GM18519 (cell line): ENCODE results near the gene VPS36.
"Not testable (repeated sequence)": the region's sequence is repeated elsewhere in the genome, so short reads cannot be mapped to it uniquely, and the experiment has no call there.

Experiments
- ATAC-seq: cut with Tn5 transposase; IDR thresholded peaks from one replicate; pipeline ENCODE4 v1.9.1; 2021; ENCODE audit warnings: mild to moderate bottlenecking, moderate library complexity; ENCODE audit not compliant: unreplicated experiment, low FRiP score

VPS36 gene

DNA sequence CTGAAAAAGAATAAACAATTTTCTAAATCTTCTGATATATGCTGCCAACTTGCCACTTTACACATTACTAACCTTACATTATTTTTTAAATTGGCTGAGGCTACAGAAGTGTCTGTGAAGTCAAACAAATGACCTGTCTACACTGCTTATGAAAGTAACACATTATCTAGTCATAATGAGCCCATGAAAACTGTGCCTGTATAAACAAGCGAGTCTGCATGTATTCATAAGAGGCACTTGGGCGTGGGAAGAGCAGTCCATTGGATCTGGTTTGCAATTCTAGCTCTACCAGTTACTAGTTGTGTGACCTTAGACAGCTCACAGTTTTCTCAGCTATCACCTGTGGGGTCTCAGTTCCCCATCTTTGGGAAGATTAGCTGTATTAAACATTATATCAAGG, 3.1 kb downstream of the VPS36 start:
- no peak for ATAC-seq

GRCh38 chr13:52446265-52446664, 4.2 kb downstream of the VPS36 start:
- ATAC-seq = no peak

- no peak for ATAC-seq
Measured at GRCh38 chr13:52432456-52432855, 18.0 kb downstream of the VPS36 start.

- no peak for ATAC-seq
Measured at GRCh38 chr13:52428295-52428694, 22.1 kb downstream of the VPS36 start.

DNA sequence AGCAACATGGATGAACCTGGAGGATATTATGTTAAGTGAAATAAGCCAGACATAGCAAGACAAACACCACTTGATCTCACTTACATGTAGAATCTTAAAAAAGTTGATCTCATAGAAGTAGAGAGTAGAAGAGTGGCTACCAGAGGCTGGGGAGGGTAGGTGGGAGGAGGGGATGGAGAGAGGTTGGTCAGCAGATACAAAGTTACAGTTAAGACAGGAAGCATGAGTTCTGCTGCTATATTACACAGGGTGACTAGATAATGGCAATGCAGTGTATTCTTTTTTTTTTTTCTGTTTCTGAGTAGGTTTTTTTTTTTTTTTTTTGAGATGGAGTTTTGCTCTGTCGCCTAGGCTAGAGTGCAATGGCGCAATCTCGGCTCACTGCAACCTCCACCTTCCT, 29.2 kb downstream of the VPS36 start:
- ATAC-seq = no peak

DNA sequence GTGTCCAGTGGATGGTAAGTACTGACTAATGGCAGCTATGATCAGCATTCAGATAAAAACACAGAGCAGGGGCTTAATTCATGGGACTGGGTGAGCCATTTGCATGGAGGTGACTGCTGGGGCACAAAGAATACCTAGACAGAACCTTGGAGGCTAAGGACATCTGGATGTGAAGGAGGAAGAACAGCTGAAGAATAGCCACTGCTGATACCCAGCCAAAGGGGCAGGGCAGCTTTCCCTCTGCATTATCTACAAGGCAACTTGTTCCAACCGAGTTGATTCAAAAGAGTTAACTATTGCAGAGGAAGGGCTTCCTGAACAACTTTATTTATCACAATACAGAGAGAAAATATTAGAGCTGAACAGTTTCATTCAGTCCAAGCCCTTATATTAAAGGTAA, 31.4 kb downstream of the VPS36 start:
- ATAC-seq = no peak

GRCh38 chr13:52414963-52415362, 35.5 kb downstream of the VPS36 start:
- ATAC-seq = no peak

DNA sequence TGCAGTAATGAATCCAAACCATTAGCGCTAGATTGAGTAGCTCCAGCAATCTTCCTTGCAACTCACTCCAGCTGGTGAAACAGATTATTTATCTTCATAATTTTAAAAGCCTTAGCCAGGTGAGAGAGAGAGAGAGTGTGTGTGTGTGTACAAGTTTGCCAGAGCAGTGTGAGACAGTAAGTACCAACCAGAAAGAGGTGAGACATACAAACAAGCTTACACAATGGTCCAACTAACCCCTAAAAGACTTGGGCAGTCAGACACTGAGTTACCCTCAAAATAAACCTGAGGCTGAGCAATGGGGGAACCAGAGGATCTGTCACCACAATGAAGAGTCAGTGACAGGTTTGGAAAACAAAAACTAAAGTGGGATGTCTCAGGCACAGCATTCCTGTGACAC, 36.4 kb downstream of the VPS36 start:
- no peak for ATAC-seq

GRCh38 chr13:52412128-52412527, 38.3 kb downstream of the VPS36 start:
- ATAC-seq = no peak

GRCh38 chr13:52411629-52412028, 38.8 kb downstream of the VPS36 start:
- ATAC-seq = no peak

DNA sequence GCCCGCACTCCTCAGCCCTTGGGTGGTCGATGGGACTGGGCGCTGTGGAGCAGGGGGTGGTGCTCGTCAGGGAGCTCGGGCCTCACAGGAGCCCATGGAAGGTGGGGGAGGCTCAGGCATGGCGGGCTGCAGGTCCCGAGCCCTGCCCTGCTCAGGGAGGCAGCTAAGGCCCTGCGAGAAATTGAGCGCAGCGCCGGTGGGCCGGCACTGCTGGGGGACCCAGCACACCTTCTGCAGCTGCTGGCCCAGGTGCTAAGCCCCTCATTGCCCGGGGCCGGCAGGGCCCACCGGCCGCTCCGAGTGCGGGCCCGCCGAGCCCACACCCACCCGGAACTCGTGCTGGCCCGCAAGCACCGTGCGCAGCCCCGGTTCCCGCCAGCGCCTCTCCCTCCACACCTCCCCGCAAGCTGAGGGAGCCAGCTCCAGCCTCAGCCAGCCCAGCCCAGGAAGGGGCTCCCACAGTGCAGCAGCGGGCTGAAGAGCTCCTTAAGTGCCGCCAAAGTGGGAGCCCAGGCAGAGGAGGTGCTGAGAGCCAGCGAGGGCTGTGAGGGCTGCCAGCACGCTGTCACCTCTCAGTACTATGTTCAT, 42.3 kb downstream of the VPS36 start:
- ATAC-seq = not testable (repeated sequence)

- not testable (repeated sequence) for ATAC-seq
Measured at GRCh38 chr13:52407436-52407835, 43.0 kb downstream of the VPS36 start.

- ATAC-seq = no peak
Measured at GRCh38 chr13:52406629-52407028, 43.8 kb downstream of the VPS36 start.

GRCh38 chr13:52405767-52406494, 44.5 kb downstream of the VPS36 start, which contains the start of gene THSD1:
Gene THSD1 (minus strand): TSS chr13:52406172. CDS start chr13:52402600, 3,572 bp downstream.
- ATAC-seq = no peak

DNA sequence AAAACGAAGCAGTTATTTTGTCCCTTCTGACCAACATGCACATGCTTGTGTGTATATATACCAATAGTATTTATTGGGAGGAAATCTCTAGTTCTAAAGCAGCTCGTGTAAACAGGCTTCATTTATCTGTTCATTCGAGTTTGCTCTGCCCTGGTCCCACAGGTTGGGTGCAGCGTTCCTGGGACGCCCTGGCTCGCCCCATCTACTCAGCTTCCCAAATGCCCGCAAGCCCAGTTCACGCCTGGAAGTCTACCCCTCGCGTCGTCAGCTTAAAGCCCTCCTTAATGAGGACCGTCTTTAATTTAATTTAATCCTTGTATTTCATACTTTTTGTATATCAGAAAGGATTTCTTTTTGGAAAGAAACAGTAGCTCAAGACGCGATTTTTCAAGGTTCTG, 45.1 kb downstream of the VPS36 start:
- ATAC-seq = no peak

DNA sequence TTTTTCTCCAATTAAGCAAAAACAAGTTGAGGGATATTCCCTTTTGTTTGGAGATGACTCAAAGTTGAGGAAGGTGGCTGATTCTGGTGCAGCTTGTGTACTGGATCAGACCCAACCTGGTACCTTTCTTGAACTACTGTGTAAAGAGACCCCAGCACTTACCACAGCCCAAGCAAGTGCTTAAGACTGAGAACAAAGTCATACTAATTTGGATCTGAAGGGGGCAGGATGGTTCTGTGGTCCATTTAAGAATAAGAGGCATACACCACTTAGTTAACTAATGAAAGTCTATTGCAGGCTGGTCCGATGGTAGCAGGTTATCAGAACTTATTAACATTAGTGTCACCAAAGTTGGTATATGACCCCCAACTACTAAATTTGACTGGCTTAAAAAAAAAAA, 50.7 kb downstream of the VPS36 start:
- ATAC-seq = no peak

DNA sequence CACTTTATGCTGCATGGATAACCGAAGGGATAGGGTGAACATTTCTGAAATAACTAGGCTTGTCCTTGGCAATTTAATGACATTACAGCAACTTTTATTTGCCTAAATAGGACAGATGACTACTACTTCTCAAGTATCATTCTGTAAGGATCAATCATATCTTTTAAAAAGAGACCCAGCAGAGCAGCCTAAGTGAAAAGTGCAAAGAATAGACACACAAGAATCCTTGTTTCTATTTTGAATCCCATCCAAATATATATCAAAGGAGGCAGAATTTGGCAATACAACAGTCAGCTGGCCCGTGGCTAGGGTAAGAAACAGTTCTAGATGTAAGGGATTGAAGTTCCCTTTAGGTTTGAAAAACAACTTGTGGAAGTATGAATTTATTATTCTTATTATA, 51.4 kb downstream of the VPS36 start:
- ATAC-seq = no peak

DNA sequence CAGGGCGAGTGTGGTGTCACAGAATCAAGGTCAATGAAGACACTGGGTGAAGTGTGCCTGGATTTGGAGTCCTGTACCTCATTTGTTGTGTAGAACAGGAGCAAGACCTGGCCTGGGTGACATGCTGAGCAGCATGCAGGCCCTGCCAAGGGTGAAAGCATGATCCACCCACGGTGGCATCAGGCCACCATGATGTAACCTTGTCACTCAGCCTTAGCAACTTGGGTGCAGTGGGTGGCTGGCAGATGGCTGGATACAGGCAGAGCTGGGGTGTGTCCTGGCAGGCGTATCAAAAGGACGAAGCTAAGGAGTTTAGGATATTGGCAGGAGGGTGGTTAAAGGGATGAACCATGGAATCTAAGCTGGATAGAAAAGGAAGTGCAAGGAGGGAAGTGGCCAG, 54.7 kb downstream of the VPS36 start:
- ATAC-seq = no peak

GRCh38 chr13:52394586-52394985, 55.8 kb downstream of the VPS36 start:
- no peak for ATAC-seq

- ATAC-seq = no peak
Measured at GRCh38 chr13:52393572-52394357, 56.7 kb downstream of the VPS36 start.

- ATAC-seq = no peak
Measured at GRCh38 chr13:52387721-52388120, 62.7 kb downstream of the VPS36 start.

DNA sequence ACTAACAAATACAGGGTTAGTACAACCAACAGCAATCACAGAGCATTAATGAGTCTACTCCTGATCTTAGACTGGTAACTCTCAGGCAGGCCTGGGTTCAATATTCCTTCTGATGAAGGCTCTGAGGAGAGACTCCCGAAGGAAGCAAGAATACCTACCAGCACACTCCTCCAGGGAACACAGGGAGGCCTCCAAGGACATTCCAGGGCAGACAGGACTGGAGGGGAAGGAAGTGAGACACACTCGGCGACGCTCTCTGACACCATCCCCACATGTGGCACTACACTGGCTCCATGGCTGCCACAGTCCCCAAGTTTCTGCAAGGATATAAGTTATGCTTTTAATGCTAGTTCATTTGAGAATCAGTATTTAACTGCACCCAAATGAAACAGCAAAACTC, 64.6 kb downstream of the VPS36 start:
- ATAC-seq = no peak
